OCI-LY1 (cell line): ENCODE measurements around the gene TMEM151B.

Source experiments
- H2AFZ ChIP-seq: fragments of 200-600 bp; sonication (generic), shearing (Covaris generic); 2 replicates; pipeline ENCODE4 v1.6.0; 2014; ENCODE audit warnings: antibody characterized with exemption, mild to moderate bottlenecking, low read length
- H3F3A ChIP-seq: fragments of 200-600 bp; sonication (generic), shearing (Covaris generic); 2 replicates; pipeline ENCODE4 v1.6.0; 2014; ENCODE audit warnings: mild to moderate bottlenecking, antibody characterized with exemption, low read length, moderate library complexity; ENCODE audit not compliant: insufficient read depth
- H3K27ac ChIP-seq: fragments of 200-600 bp; sonication (generic); 2 replicates; pipeline ENCODE4 v1.5.1; 2014; ENCODE audit warnings: low read length, mixed run types, mild to moderate bottlenecking, low read depth; ENCODE audit not compliant: poor library complexity, severe bottlenecking
- H3K27me3 ChIP-seq: fragments of 200-600 bp; sonication (generic); 2 replicates; pipeline ENCODE4 v1.6.0; 2014; ENCODE audit warnings: antibody characterized with exemption, mild to moderate bottlenecking, low read length, moderate library complexity; ENCODE audit not compliant: insufficient read depth
- H3K36me3 ChIP-seq: fragments of 200-600 bp; sonication (generic); 2 replicates; pipeline ENCODE4 v1.6.1; 2014; ENCODE audit warnings: mild to moderate bottlenecking, antibody characterized with exemption, low read length, moderate library complexity, mixed read lengths; ENCODE audit not compliant: insufficient read depth
- H3K4me1 ChIP-seq: fragments of 200-600 bp; sonication (generic); 2 replicates; pipeline ENCODE4 v1.5.1; 2014; ENCODE audit warnings: mild to moderate bottlenecking, low read length, moderate library complexity; ENCODE audit not compliant: insufficient read depth, severe bottlenecking
- H3K4me2 ChIP-seq: fragments of 200-600 bp; sonication (generic), shearing (Covaris generic); 2 replicates; pipeline ENCODE4 v1.6.1; 2014; ENCODE audit warnings: low read length
- H3K4me3 ChIP-seq: fragments of 200-600 bp; sonication (generic); 2 replicates; pipeline ENCODE4 v1.5.1; 2014; ENCODE audit warnings: low read length, low read depth, mild to moderate bottlenecking, mixed read lengths; ENCODE audit not compliant: poor library complexity, severe bottlenecking
- H3K79me2 ChIP-seq: fragments of 200-600 bp; shearing (Covaris generic); 2 replicates; pipeline ENCODE4 v1.6.1; 2016; ENCODE audit warnings: mixed run types, low read length, mixed read lengths; ENCODE audit not compliant: insufficient read depth
- H3K9ac ChIP-seq: fragments of 200-600 bp; sonication (generic), shearing (Covaris generic); 2 replicates; pipeline ENCODE4 v1.6.1; 2014; ENCODE audit warnings: mild to moderate bottlenecking, low read length, mixed read lengths
- H3K9me2 ChIP-seq: fragments of 200-600 bp; sonication (generic), shearing (Covaris generic); 2 replicates; pipeline ENCODE4 v1.6.1; 2014; ENCODE audit warnings: low read depth, mild to moderate bottlenecking, low read length, mixed read lengths
- H3K9me3 ChIP-seq: fragments of 200-600 bp; shearing (Covaris generic); 2 replicates; pipeline ENCODE4 v1.6.1; 2014; ENCODE audit warnings: low read length, mixed read lengths
- H4K20me1 ChIP-seq: fragments of 200-600 bp; sonication (generic), shearing (Covaris generic); 2 replicates; pipeline ENCODE4 v1.6.0; 2016; ENCODE audit warnings: mild to moderate bottlenecking, low read length; ENCODE audit not compliant: insufficient read depth
- EZH2 ChIP-seq: fragments of 200-600 bp; sonication (generic), shearing (Covaris generic); IDR thresholded peaks from 2 replicates; pipeline ENCODE4 v1.8.0; 2017; ENCODE audit warnings: borderline replicate concordance, mixed run types, mild to moderate bottlenecking, antibody characterized with exemption, low read length, moderate library complexity, mixed read lengths
- TF ChIP-seq, protein P1 (sequence below): fragments of 200-600 bp; sonication (generic), shearing (Covaris generic); IDR thresholded peaks from 2 replicates; pipeline ENCODE4 v1.5.1; 2017; ENCODE audit warnings: mild to moderate bottlenecking, antibody characterized with exemption, low read length, moderate library complexity, mixed read lengths

Gene TMEM151B

GRCh38 chr6:44284867-44285266, 14.6 kb downstream of the TMEM151B start:
- Histone ChIP-seq H3K27ac (no peak overlapping the region), H3F3A (no peaks in the 10 kb centered on the region), H3K9ac (no peak overlapping the region), H3K9me3 (no peaks in the 10 kb centered on the region), H3K4me2 (no peak overlapping the region), H3K9me2 (no peaks in the 10 kb centered on the region), H3K4me3 (no peak overlapping the region), H3K4me1 (no peaks in the 10 kb centered on the region), H3K79me2 (no peaks in the 10 kb centered on the region), H3K36me3 (no peaks in the 10 kb centered on the region), H3K27me3 (0 out of 2 replicates have a peak, but pooled peaks cover 3% of the 10 kb centered on the region), H4K20me1 (no peaks in the 10 kb centered on the region), H2AFZ (no peak overlapping the region)
- TF ChIP-seq, protein P1, sequence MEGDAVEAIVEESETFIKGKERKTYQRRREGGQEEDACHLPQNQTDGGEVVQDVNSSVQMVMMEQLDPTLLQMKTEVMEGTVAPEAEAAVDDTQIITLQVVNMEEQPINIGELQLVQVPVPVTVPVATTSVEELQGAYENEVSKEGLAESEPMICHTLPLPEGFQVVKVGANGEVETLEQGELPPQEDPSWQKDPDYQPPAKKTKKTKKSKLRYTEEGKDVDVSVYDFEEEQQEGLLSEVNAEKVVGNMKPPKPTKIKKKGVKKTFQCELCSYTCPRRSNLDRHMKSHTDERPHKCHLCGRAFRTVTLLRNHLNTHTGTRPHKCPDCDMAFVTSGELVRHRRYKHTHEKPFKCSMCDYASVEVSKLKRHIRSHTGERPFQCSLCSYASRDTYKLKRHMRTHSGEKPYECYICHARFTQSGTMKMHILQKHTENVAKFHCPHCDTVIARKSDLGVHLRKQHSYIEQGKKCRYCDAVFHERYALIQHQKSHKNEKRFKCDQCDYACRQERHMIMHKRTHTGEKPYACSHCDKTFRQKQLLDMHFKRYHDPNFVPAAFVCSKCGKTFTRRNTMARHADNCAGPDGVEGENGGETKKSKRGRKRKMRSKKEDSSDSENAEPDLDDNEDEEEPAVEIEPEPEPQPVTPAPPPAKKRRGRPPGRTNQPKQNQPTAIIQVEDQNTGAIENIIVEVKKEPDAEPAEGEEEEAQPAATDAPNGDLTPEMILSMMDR = no peak
- no peak for TF ChIP-seq EZH2

DNA sequence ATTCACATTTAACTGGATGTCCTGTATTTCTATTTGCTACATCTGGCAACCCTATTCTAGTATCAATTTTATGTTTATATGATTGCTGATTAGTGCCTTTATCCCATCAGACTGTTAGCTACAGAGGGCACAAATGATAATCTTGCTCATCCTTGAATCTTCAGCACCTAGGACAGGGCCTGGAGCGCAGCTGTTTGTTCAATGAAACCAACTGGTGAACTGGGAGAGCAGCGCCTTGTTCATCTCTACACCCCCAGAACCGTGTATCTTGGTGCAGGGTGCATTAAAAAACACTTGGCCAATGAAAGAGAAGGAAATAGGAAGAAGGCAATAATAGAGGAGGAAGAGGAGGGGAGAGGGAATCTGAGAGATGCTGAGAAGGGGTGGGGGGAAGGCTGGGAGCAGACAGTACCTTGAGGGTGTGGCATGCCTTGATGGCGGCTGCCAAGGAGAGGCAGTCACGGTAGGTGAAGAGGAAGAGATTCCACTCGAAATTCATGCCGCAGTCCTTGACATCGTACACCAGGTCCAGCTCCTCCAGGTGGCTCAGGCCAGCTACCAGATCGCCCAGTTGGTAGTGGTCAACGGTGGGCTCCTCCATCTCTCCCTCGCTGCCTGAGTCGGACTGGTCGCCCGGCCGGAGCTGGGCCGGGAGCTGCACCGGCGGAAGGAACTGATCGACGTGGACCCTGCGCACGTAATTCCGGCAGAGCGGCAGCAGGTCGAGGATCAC, 15.5 kb downstream of the TMEM151B start:
- TF ChIP-seq, protein P1 = no peak
- TF ChIP-seq EZH2 = no peak
- H3K27me3 ChIP-seq = 0 out of 2 replicates have a peak, but pooled peaks cover 3% of the 10 kb centered on the region

GRCh38 chr6:44286285-44286565, 16.0 kb downstream of the TMEM151B start:
- Histone ChIP-seq H3K9ac (no peak overlapping the region), H3K9me2 (no peaks in the 10 kb centered on the region), H3K27me3 (0 out of 2 replicates have a peak, but pooled peaks cover 3% of the 10 kb centered on the region), H3K79me2 (no peaks in the 10 kb centered on the region), H3K36me3 (no peaks in the 10 kb centered on the region), H3K9me3 (no peaks in the 10 kb centered on the region), H4K20me1 (no peaks in the 10 kb centered on the region), H3K4me2 (no peak overlapping the region), H2AFZ (no peak overlapping the region), H3K4me3 (no peak overlapping the region), H3K4me1 (no peaks in the 10 kb centered on the region), H3K27ac (no peak overlapping the region), H3F3A (no peaks in the 10 kb centered on the region)
- TF ChIP-seq, protein P1 = no peak
- TF ChIP-seq EZH2 = no peak

More for the DNA sequence above, 15.5 kb downstream of the TMEM151B start:
- no peak overlapping the region for H3K9ac ChIP-seq
- no peaks in the 10 kb centered on the region for H3K9me2 ChIP-seq
- H3K4me3 ChIP-seq = no peak overlapping the region
- no peak overlapping the region for H2AFZ ChIP-seq
- H3K4me1 ChIP-seq = no peaks in the 10 kb centered on the region
- no peaks in the 10 kb centered on the region for H3K9me3 ChIP-seq
- H3K27ac ChIP-seq = no peak overlapping the region
- H4K20me1 ChIP-seq = no peaks in the 10 kb centered on the region
- H3K79me2 ChIP-seq = no peaks in the 10 kb centered on the region
- H3K36me3 ChIP-seq = no peaks in the 10 kb centered on the region
- no peak overlapping the region for H3K4me2 ChIP-seq
- H3F3A ChIP-seq = no peaks in the 10 kb centered on the region
